Measurements from ENCODE around the gene SPECC1L.
A peak's percentile ranks its signal among the peaks of the same experiment; 100 is the strongest.

The SPECC1L gene

GRCh38 chr22:24419475-24419850 lies 148.8 kb downstream of the SPECC1L start:
- no peak for DNase-seq

GRCh38 chr22:24420072-24420976 lies 149.7 kb downstream of the SPECC1L start:
- DNase-seq: no peak

- no peak for DNase-seq
Observed at GRCh38 chr22:24420977-24421343, 150.3 kb downstream of the SPECC1L start.

GRCh38 chr22:24421428-24421931 lies 150.8 kb downstream of the SPECC1L start:
- peak; percentile 44 for DNase-seq

- DNase-seq: no peak
Observed at GRCh38 chr22:24422102-24422665, 151.6 kb downstream of the SPECC1L start.

- DNase-seq: peak; percentile 65
Observed at GRCh38 chr22:24423519-24424000, 152.9 kb downstream of the SPECC1L start.

GRCh38 chr22:24424001-24424900 lies 153.6 kb downstream of the SPECC1L start:
- DNase-seq: peak; percentile 65

- no peak for DNase-seq
Observed at GRCh38 chr22:24424901-24425775, 154.5 kb downstream of the SPECC1L start.

GRCh38 chr22:24426436-24426835 lies 155.8 kb downstream of the SPECC1L start:
- no peak for DNase-seq

GRCh38 chr22:24426851-24427499 lies 156.3 kb downstream of the SPECC1L start:
- DNase-seq: no peak

GRCh38 chr22:24427500-24428164 lies 157.0 kb downstream of the SPECC1L start, which contains the start of gene ADORA2A:
Gene ADORA2A (plus strand): TSS chr22:24427599. CDS start chr22:24433405, 5,806 bp downstream.
- DNase-seq: peak; percentile 86

- DNase-seq: no peak
Observed at GRCh38 chr22:24428751-24429410, 158.2 kb downstream of the SPECC1L start.

GRCh38 chr22:24429411-24430365 lies 159.1 kb downstream of the SPECC1L start:
- peak; percentile 63 for DNase-seq

- DNase-seq: no peak
Observed at GRCh38 chr22:24430431-24431308, 160.0 kb downstream of the SPECC1L start.

- no peak for DNase-seq
Observed at GRCh38 chr22:24431309-24432034, 160.8 kb downstream of the SPECC1L start.

GRCh38 chr22:24432059-24432853 lies 161.6 kb downstream of the SPECC1L start:
- DNase-seq: no peak

Measured in activated naive CD4-positive, alpha-beta T cell treated with anti-CD3 and anti-CD28 coated beads, Interleukin-2, amount 50 U/mL, for 16 hours (primary cell).